ENCODE measurements around the gene USP12. TPM values are rescaled to one million over a fixed set of nuclear protein-coding genes. Genes with fewer than 3 reads are reported as not detected.

USP12 gene
- 15.1 and 15.2 TPM in 2 replicates for polyA plus RNA-seq

GRCh38 chr13:27171244-27171826 is at the start of gene USP12:
Gene USP12, minus strand, starts transcription at chr13:27171811. Its CDS starts 172 bp downstream, at chr13:27171639.

Other genes starting within 250 kb of the USP12 start
- gene RPL21, start 79.7 kb upstream of the USP12 start, polyA plus RNA-seq: 513 and 685 TPM in 2 replicates
- gene RASL11A, start 99.0 kb upstream of the USP12 start, polyA plus RNA-seq: 0.41 and 1.4 TPM in 2 replicates